ENCODE data around the gene ABLIM2. TPM values are rescaled to one million over a fixed set of nuclear protein-coding genes. Genes with fewer than 3 reads are reported as not detected.

ABLIM2 gene
- total RNA-seq, 2 donors from 2014 or later, result 6.0 to 20.8 TPM

- no peaks in the 10 kb centered on the region for H3K36me3 ChIP-seq (replicated peaks in 1 of 2; ENCODE audit: insufficient read depth in 1 of 2, low read depth in 2 of 2)
- intact Hi-C loops (cut with DNase I), result no loop called here
- TF ChIP-seq POLR2A (IDR thresholded peaks at IDR 0.05) (no peak), CTCF (IDR thresholded peaks at IDR 0.05) (no peak)
- no peak overlapping the region for H3K27ac ChIP-seq
- peaks cover 0 to 4% (median 0%) of the 10 kb centered on the region in 3 donors for H3K9me3 ChIP-seq
- ATAC-seq (no peak), DNase-seq (no peak)
- H3K4me3 ChIP-seq, result no peak overlapping the region
- H3K27me3 ChIP-seq, result no peaks in the 10 kb centered on the region
- 90 to 95% methylated on average over 17 to 27 of the region's 27 CpGs for WGBS, 2 donors
- no peaks in the 10 kb centered on the region for H3K4me1 ChIP-seq
Measured at GRCh38 chr4:8069102-8069752, 89.4 kb downstream of the ABLIM2 start.

- no peak for ATAC-seq
- Histone ChIP-seq H3K27me3 (no peaks in the 10 kb centered on the region), H3K4me1 (no peaks in the 10 kb centered on the region), H3K9me3 (peaks cover 0 to 14% (median 0%) of the 10 kb centered on the region in 3 donors), H3K27ac (no peak overlapping the region), H3K4me3 (no peak overlapping the region), H3K36me3 (replicated peaks in 1 of 2; ENCODE audit: insufficient read depth in 1 of 2, low read depth in 2 of 2) (no peaks in the 10 kb centered on the region)
- no peak for DNase-seq
- no peak for TF ChIP-seq CTCF (IDR thresholded peaks at IDR 0.05)
- TF ChIP-seq POLR2A (IDR thresholded peaks at IDR 0.05), result no peak
- intact Hi-C loops (cut with DNase I), result no loop called here
- 83 to 95% methylated on average over 12 to 26 of the region's 28 CpGs for WGBS, 2 donors
Measured at GRCh38 chr4:8067945-8068896, 90.4 kb downstream of the ABLIM2 start.

- TF ChIP-seq POLR2A (IDR thresholded peaks at IDR 0.05), result no peak
- 92 to 95% methylated on average over 16 to 20 of the region's 20 CpGs for WGBS, 2 donors
- H3K27me3 ChIP-seq, result no peaks in the 10 kb centered on the region
- no peaks in the 10 kb centered on the region for H3K36me3 ChIP-seq (replicated peaks in 1 of 2; ENCODE audit: insufficient read depth in 1 of 2, low read depth in 2 of 2)
- no peaks in the 10 kb centered on the region for H3K4me1 ChIP-seq
- peaks cover 0 to 14% (median 0%) of the 10 kb centered on the region in 3 donors for H3K9me3 ChIP-seq
- intact Hi-C loops (cut with DNase I), result no loop called here
- DNase-seq, result no peak
- H3K27ac ChIP-seq, result no peak overlapping the region
- no peak for ATAC-seq
- H3K4me3 ChIP-seq, result no peak overlapping the region
Measured at GRCh38 chr4:8067274-8067936, 91.2 kb downstream of the ABLIM2 start.

GRCh38 chr4:8066336-8066931 lies 92.2 kb downstream of the ABLIM2 start:
- ATAC-seq (no peak), DNase-seq (no peak)
- peaks cover 0 to 14% (median 0%) of the 10 kb centered on the region in 3 donors for H3K9me3 ChIP-seq
- H3K27me3 ChIP-seq, result no peaks in the 10 kb centered on the region
- H3K27ac ChIP-seq, result no peak overlapping the region
- H3K4me1 ChIP-seq, result no peaks in the 10 kb centered on the region
- 91 to 95% methylated on average over 13 of the region's 13 CpGs for whole genome bisulfite sequencing, 2 donors
- no peak overlapping the region for H3K4me3 ChIP-seq
- no peaks in the 10 kb centered on the region for H3K36me3 ChIP-seq (replicated peaks in 1 of 2; ENCODE audit: insufficient read depth in 1 of 2, low read depth in 2 of 2)
- TF ChIP-seq POLR2A (IDR thresholded peaks at IDR 0.05) (no peak), CTCF (IDR thresholded peaks at IDR 0.05) (no peak)
- intact Hi-C loops (cut with DNase I), result no loop called here

All from body of pancreas (tissue), 4 donors.